Esophagus squamous epithelium (tissue), 4 donors: ENCODE measurements around the gene C14orf119.

ENCODE experiments used
- CTCF ChIP-seq, 6 experiments: fragments of 450-650 bp in 4 of 6; fragments of 200-600 bp in 2 of 6; sonication (generic) in 2 of 6; IDR thresholded peaks; one replicate each; pipeline ENCODE4 v1.5.1; 2016 to 2019; ENCODE audit warnings: antibody characterized with exemption in 6 of 6, mild to moderate bottlenecking in 4 of 6, moderate library complexity in 4 of 6
- POLR2A ChIP-seq, 4 donors: fragments of 450-650 bp; IDR thresholded peaks; one replicate each; pipeline ENCODE4 v1.6.1; 2017; ENCODE audit warnings: antibody characterized with exemption in 4 of 4, mild to moderate bottlenecking in 4 of 4, moderate library complexity in 3 of 4

DNA sequence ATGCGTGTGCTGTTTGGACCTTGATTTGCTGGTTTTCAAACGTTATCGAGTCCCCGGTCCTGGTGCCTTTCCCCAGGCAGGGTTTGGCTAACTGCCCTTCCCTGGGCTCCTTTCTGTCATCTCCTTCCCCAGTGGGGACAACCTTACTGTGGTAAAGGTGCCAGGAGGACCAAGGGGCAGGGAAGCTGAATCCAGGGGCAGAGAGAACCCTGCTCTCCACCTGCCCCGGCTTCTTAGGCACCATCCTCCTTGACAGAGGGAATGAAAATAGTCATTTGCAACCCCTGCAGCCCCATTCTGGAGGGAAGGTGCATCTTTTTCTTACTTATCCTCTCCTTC is 18.8 kb downstream of the C14orf119 start:
- TF ChIP-seq CTCF (IDR thresholded peaks at IDR 0.05) (no peak), POLR2A (IDR thresholded peaks at IDR 0.05) (no peak)
